Erythroblast (primary cell): ENCODE results near the gene B9D1.

Experiments used
- GATA1 ChIP-seq: IDR thresholded peaks from 2 replicates; pipeline ENCODE4 v1.6.1; 2011; ENCODE audit warnings: low read depth, mild to moderate bottlenecking, control low read depth, low read length, moderate library complexity
- POLR2A ChIP-seq: IDR thresholded peaks from 2 replicates; pipeline ENCODE4 v1.6.1; 2011; ENCODE audit warnings: mild to moderate bottlenecking, low read length

DNA sequence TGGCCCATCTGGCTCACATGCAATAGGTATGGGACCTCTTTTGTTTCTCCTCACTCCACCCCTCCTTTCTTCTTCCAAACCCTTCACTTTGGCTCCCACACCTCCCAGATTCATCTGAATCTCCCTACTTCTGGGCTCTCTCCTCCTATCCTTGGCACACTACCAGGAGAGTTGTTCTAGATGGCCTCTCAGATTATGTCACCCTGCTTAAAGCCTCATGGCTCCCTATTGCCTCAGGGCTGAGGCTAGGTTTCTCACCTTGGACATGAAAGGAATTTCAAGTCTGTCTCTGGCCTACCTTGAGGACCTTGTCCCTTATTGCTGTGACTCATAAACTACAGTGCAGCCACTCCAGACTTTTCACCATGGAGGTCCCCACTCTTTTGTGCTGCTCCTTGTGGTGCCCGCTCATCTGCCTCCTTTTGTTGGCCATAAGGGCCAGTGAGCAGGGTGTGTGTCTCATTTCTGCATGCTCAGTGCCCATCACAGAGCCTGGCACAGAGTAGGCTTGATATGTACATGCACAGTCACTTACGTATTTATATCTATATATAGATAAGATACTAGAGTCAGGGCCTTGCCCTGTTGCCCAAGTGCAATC, 25.5 kb upstream of the B9D1 start:
- TF ChIP-seq POLR2A: no peak
- TF ChIP-seq GATA1: no peak
